DND-41 (cell line): ENCODE data around the gene SEC24D.

ENCODE experiments used
- ATAC-seq: fragments of 200-7000 bp; cut with Tn5 transposase; 3 replicates; pipeline ENCODE4 v1.9.1; 2021; ENCODE audit warnings: low read depth; ENCODE audit not compliant: insufficient read depth
- DNase-seq: peaks from one replicate; pipeline ENCODE4 v3.0.0-alpha.2; 2020
- H2AFZ ChIP-seq: 2 replicates; pipeline ENCODE4 v1.6.0; 2012; ENCODE audit warnings: low read depth, low read length
- H3K27ac ChIP-seq: 2 replicates; pipeline ENCODE4 v1.5.1; 2012; ENCODE audit warnings: low read length, inconsistent platforms
- H3K27me3 ChIP-seq: fragments of 200-600 bp; sonication (generic); 2 replicates; pipeline ENCODE4 v1.6.0; 2012; ENCODE audit warnings: low read length, mild to moderate bottlenecking, inconsistent platforms; ENCODE audit not compliant: insufficient read depth, poor library complexity
- H3K36me3 ChIP-seq: 2 replicates; pipeline ENCODE4 v1.5.1; 2012; ENCODE audit warnings: low read length, inconsistent platforms; ENCODE audit not compliant: insufficient read depth
- H3K4me1 ChIP-seq: 2 replicates; pipeline ENCODE4 v1.5.1; 2012; ENCODE audit warnings: mild to moderate bottlenecking, low read length; ENCODE audit not compliant: insufficient read depth
- H3K4me2 ChIP-seq: 2 replicates; pipeline ENCODE4 v1.6.0; 2012; ENCODE audit warnings: mild to moderate bottlenecking, moderate library complexity, low read length, inconsistent platforms; ENCODE audit not compliant: insufficient read depth
- H3K4me3 ChIP-seq, 2 experiments: fragments of 200-600 bp in 1 of 2; shearing (Covaris generic) in 1 of 2; 2 replicates each; pipeline ENCODE4 v1.5.1; 2012 to 2016; ENCODE audit warnings: inconsistent platforms in 2 of 2, low read length in 2 of 2, mild to moderate bottlenecking in 2 of 2, low read depth in 1 of 2, moderate library complexity in 1 of 2
- H3K79me2 ChIP-seq: 2 replicates; pipeline ENCODE4 v1.6.0; 2012; ENCODE audit warnings: low read length, inconsistent platforms; ENCODE audit not compliant: insufficient read depth
- H3K9ac ChIP-seq: 2 replicates; pipeline ENCODE4 v1.6.0; 2012; ENCODE audit warnings: low read depth, mild to moderate bottlenecking, inconsistent platforms, low read length, moderate library complexity
- H3K9me3 ChIP-seq: 2 replicates; pipeline ENCODE4 v1.5.1; 2012; ENCODE audit warnings: low read length, moderate library complexity, mild to moderate bottlenecking, inconsistent platforms; ENCODE audit not compliant: insufficient read depth, severe bottlenecking
- H4K20me1 ChIP-seq: 2 replicates; pipeline ENCODE4 v1.6.0; 2012; ENCODE audit warnings: low read length; ENCODE audit not compliant: insufficient read depth
- CTCF ChIP-seq: IDR thresholded peaks from 2 replicates; pipeline ENCODE4 v1.5.1; 2012; ENCODE audit warnings: borderline replicate concordance, low read length, moderate library complexity, mild to moderate bottlenecking; ENCODE audit not compliant: poor library complexity, severe bottlenecking; ENCODE audit errors: extremely low read depth
- EZH2 ChIP-seq: IDR thresholded peaks from 3 replicates; pipeline ENCODE4 v1.6.1; 2012; ENCODE audit warnings: borderline replicate concordance, low read depth, mild to moderate bottlenecking, moderate library complexity, low read length, inconsistent platforms; ENCODE audit not compliant: severe bottlenecking

SEC24D gene

GRCh38 chr4:118826723-118827444 lies 9.0 kb downstream of the SEC24D start:
- Histone ChIP-seq H3K9ac (no peak overlapping the region), H3K4me2 (no peak overlapping the region), H3K79me2 (peaks cover 22% of the 10 kb centered on the region), H3K36me3 (peaks cover 57% of the 10 kb centered on the region), H3K9me3 (no peaks in the 10 kb centered on the region), H2AFZ (no peak overlapping the region), H3K27ac (no peak overlapping the region), H4K20me1 (peaks cover 3% of the 10 kb centered on the region; the same call in 1 of the 2 replicates), H3K4me1 (no peaks in the 10 kb centered on the region), H3K4me3 (no peak overlapping the region), H3K27me3 (no peaks in the 10 kb centered on the region)
- ATAC-seq (no peak), DNase-seq (no peak)
- no peak for TF ChIP-seq EZH2
- TF ChIP-seq CTCF = no peak

- ATAC-seq = no peak
- Histone ChIP-seq H2AFZ (no peak overlapping the region), H3K9ac (no peak overlapping the region), H3K9me3 (no peaks in the 10 kb centered on the region), H3K4me2 (no peak overlapping the region), H4K20me1 (peaks cover 3% of the 10 kb centered on the region; the same call in 1 of the 2 replicates), H3K27me3 (no peaks in the 10 kb centered on the region), H3K27ac (no peak overlapping the region), H3K4me3 (no peak overlapping the region), H3K36me3 (peaks cover 50% of the 10 kb centered on the region), H3K4me1 (no peaks in the 10 kb centered on the region), H3K79me2 (peaks cover 21% of the 10 kb centered on the region)
- no peak for TF ChIP-seq EZH2
- TF ChIP-seq CTCF = no peak
- no peak for DNase-seq
Observed at GRCh38 chr4:118825799-118826198, 10.1 kb downstream of the SEC24D start.

- no peak for ATAC-seq
- no peaks in the 10 kb centered on the region for H3K4me1 ChIP-seq
- no peak overlapping the region for H3K9ac ChIP-seq
- peaks cover 40% of the 10 kb centered on the region for H3K36me3 ChIP-seq
- TF ChIP-seq EZH2 (no peak), CTCF (no peak)
- H3K27me3 ChIP-seq = no peaks in the 10 kb centered on the region
- H3K27ac ChIP-seq = no peak overlapping the region
- no peaks in the 10 kb centered on the region for H3K9me3 ChIP-seq
- no peak overlapping the region for H2AFZ ChIP-seq
- peaks cover 3% of the 10 kb centered on the region; the same call in 1 of the 2 replicates for H4K20me1 ChIP-seq
- H3K79me2 ChIP-seq = peaks cover 18% of the 10 kb centered on the region
- no peak for DNase-seq
- H3K4me3 ChIP-seq = no peak overlapping the region
- H3K4me2 ChIP-seq = no peak overlapping the region
Observed at GRCh38 chr4:118824141-118824540, 11.8 kb downstream of the SEC24D start.
